ENCODE data around the gene NR4A3.
A peak's percentile ranks its signal among the peaks of the same experiment; 100 is the strongest.

Gene NR4A3

GRCh38 chr9:99828054-99828416, 6.3 kb downstream of the NR4A3 start:
- peaks cover 31% of the 10 kb centered on the region for H3K4me1 Mint-ChIP-seq
- TF ChIP-seq CTCF (IDR thresholded peaks at IDR 0.05), result no peak
- no peak overlapping the region for H3K27ac Mint-ChIP-seq
- no peak overlapping the region for H3K4me3 Mint-ChIP-seq
- DNase-seq, result no peak
- H3K27me3 Mint-ChIP-seq (ENCODE audit: low read depth, poor library complexity), result peaks cover 97% of the 10 kb centered on the region
- H3K9me3 Mint-ChIP-seq, result peaks cover 5% of the 10 kb centered on the region
- no peaks in the 10 kb centered on the region for H3K36me3 Mint-ChIP-seq (ENCODE audit: low read depth)

GRCh38 chr9:99828417-99829176, 6.9 kb downstream of the NR4A3 start:
- H3K27ac Mint-ChIP-seq, result no peak overlapping the region
- peaks cover 97% of the 10 kb centered on the region for H3K27me3 Mint-ChIP-seq (ENCODE audit: low read depth, poor library complexity)
- H3K9me3 Mint-ChIP-seq, result peaks cover 5% of the 10 kb centered on the region
- H3K4me3 Mint-ChIP-seq, result peak overlapping the region; percentile 55
- H3K36me3 Mint-ChIP-seq (ENCODE audit: low read depth), result no peaks in the 10 kb centered on the region
- peak; percentile 69 for DNase-seq
- H3K4me1 Mint-ChIP-seq, result peaks cover 25% of the 10 kb centered on the region
- no peak for TF ChIP-seq CTCF (IDR thresholded peaks at IDR 0.05)

- Mint-ChIP-seq H3K36me3 (ENCODE audit: low read depth) (no peaks in the 10 kb centered on the region), H3K27ac (no peak overlapping the region), H3K4me1 (peaks cover 5% of the 10 kb centered on the region), H3K27me3 (ENCODE audit: low read depth, poor library complexity) (peaks cover 72% of the 10 kb centered on the region), H3K4me3 (no peak overlapping the region), H3K9me3 (peaks cover 5% of the 10 kb centered on the region)
- no peak for TF ChIP-seq CTCF (IDR thresholded peaks at IDR 0.05)
- DNase-seq, result no peak
Observed at GRCh38 chr9:99831857-99832557, 10.3 kb downstream of the NR4A3 start.

- no peaks in the 10 kb centered on the region for H3K36me3 Mint-ChIP-seq (ENCODE audit: low read depth)
- peaks cover 5% of the 10 kb centered on the region for H3K9me3 Mint-ChIP-seq
- no peak for DNase-seq
- peaks cover 5% of the 10 kb centered on the region for H3K4me1 Mint-ChIP-seq
- peaks cover 67% of the 10 kb centered on the region for H3K27me3 Mint-ChIP-seq (ENCODE audit: low read depth, poor library complexity)
- no peak for TF ChIP-seq CTCF (IDR thresholded peaks at IDR 0.05)
- no peak overlapping the region for H3K27ac Mint-ChIP-seq
- H3K4me3 Mint-ChIP-seq, result no peak overlapping the region
Observed at GRCh38 chr9:99832558-99832864, 10.8 kb downstream of the NR4A3 start.

GRCh38 chr9:99833735-99834134, 12.1 kb downstream of the NR4A3 start:
- H3K4me3 Mint-ChIP-seq, result no peak overlapping the region
- no peaks in the 10 kb centered on the region for H3K36me3 Mint-ChIP-seq (ENCODE audit: low read depth)
- peaks cover 5% of the 10 kb centered on the region for H3K4me1 Mint-ChIP-seq
- H3K27me3 Mint-ChIP-seq (ENCODE audit: low read depth, poor library complexity), result peaks cover 56% of the 10 kb centered on the region
- H3K9me3 Mint-ChIP-seq, result peaks cover 5% of the 10 kb centered on the region
- DNase-seq, result no peak
- no peak for TF ChIP-seq CTCF (IDR thresholded peaks at IDR 0.05)
- H3K27ac Mint-ChIP-seq, result no peak overlapping the region

- DNase-seq, result no peak
- H3K27me3 Mint-ChIP-seq (ENCODE audit: low read depth, poor library complexity), result peaks cover 49% of the 10 kb centered on the region
- TF ChIP-seq CTCF (IDR thresholded peaks at IDR 0.05), result no peak
- H3K9me3 Mint-ChIP-seq, result no peaks in the 10 kb centered on the region
- H3K4me3 Mint-ChIP-seq, result no peak overlapping the region
- no peaks in the 10 kb centered on the region for H3K4me1 Mint-ChIP-seq
- H3K27ac Mint-ChIP-seq, result no peak overlapping the region
- no peaks in the 10 kb centered on the region for H3K36me3 Mint-ChIP-seq (ENCODE audit: low read depth)
Observed at GRCh38 chr9:99834474-99834873, 12.8 kb downstream of the NR4A3 start.

Data from nephron progenitor cell (in vitro differentiated cells).